Left ventricle myocardium inferior (tissue), 1 donor: Measurements from ENCODE around the gene CLDN7. TPM values are rescaled to one million over a fixed set of nuclear protein-coding genes. Genes with fewer than 3 reads are reported as not detected.

Experiments
- DNase-seq: peaks from one replicate; pipeline ENCODE4 v3.0.0-alpha.2; 2020
- H3K27ac ChIP-seq: fragments of 200-600 bp; replicated peaks from 2 replicates; pipeline ENCODE4 v1.8.0; 2021
- H3K27me3 ChIP-seq: fragments of 200-600 bp; 2 replicates; pipeline ENCODE4 v1.8.0; 2021; ENCODE audit warnings: low read depth
- H3K36me3 ChIP-seq: fragments of 200-600 bp; 2 replicates; pipeline ENCODE4 v1.8.0; 2021
- H3K4me1 ChIP-seq: fragments of 200-600 bp; 2 replicates; pipeline ENCODE4 v1.8.0; 2021
- H3K4me3 ChIP-seq: fragments of 200-600 bp; 2 replicates; pipeline ENCODE4 v1.8.0; 2021; ENCODE audit warnings: mild to moderate bottlenecking, moderate library complexity
- H3K9me3 ChIP-seq: fragments of 200-600 bp; replicated peaks from 2 replicates; pipeline ENCODE4 v1.8.0; 2021
- intact Hi-C: fragments of 100-400 bp; cut with micrococcal nuclease; formaldehyde crosslinking; loops from one replicate; pipeline ENCODE4 v1.11.0; 2022
- total RNA-seq: library from RNA; stranded (reverse); fragmentation: NEBNext Ultra II Directional; extraction: Animal tissue kit (Norgen Biotek cat#: 25700); gene quantifications from one replicate; pipeline ENCODE4 v1.2.1, GENCODE V29; 2021
- TF ChIP-seq, protein P1 (sequence below): fragments of 200-600 bp; IDR thresholded peaks from 2 replicates; pipeline ENCODE4 v1.8.0; 2021; ENCODE audit warnings: antibody characterized with exemption, mild to moderate bottlenecking, borderline replicate concordance
- donor health status: DM: no; HTN: yes; CAD: no; lungs with severe emphysema.

CLDN7 gene
- total RNA-seq, 1 donor from 2014 or later, result 1.6 TPM

DNA sequence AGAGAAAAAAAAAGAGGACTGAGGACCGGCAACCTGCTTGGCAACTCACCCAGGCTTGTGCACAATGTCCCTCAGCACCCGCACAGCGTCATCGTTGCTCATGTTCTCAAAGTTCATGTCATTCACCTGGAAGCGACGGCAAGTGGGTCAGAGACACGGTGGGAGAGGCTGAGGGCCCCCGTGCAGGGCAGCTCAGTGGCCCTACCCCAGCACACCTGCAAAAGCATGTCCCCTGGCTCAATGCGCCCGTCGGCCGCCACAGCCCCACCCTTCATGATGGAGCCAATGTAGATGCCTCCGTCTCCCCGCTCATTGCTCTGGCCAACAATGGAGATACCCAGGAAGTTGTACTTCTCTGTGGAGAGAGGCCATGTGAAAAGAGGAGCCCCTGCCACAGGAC lies 33.4 kb downstream of the CLDN7 start:
- intact Hi-C loops, result no loop called here
- DNase-seq, result no peak
- Histone ChIP-seq H3K4me3 (no peak overlapping the region), H3K27me3 (no peaks in the 10 kb centered on the region), H3K9me3 (no peaks in the 10 kb centered on the region), H3K36me3 (peaks cover 66% of the 10 kb centered on the region), H3K4me1 (peaks cover 46% of the 10 kb centered on the region), H3K27ac (no peak overlapping the region)
- TF ChIP-seq, protein P1, sequence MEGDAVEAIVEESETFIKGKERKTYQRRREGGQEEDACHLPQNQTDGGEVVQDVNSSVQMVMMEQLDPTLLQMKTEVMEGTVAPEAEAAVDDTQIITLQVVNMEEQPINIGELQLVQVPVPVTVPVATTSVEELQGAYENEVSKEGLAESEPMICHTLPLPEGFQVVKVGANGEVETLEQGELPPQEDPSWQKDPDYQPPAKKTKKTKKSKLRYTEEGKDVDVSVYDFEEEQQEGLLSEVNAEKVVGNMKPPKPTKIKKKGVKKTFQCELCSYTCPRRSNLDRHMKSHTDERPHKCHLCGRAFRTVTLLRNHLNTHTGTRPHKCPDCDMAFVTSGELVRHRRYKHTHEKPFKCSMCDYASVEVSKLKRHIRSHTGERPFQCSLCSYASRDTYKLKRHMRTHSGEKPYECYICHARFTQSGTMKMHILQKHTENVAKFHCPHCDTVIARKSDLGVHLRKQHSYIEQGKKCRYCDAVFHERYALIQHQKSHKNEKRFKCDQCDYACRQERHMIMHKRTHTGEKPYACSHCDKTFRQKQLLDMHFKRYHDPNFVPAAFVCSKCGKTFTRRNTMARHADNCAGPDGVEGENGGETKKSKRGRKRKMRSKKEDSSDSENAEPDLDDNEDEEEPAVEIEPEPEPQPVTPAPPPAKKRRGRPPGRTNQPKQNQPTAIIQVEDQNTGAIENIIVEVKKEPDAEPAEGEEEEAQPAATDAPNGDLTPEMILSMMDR, result no peak

DNA sequence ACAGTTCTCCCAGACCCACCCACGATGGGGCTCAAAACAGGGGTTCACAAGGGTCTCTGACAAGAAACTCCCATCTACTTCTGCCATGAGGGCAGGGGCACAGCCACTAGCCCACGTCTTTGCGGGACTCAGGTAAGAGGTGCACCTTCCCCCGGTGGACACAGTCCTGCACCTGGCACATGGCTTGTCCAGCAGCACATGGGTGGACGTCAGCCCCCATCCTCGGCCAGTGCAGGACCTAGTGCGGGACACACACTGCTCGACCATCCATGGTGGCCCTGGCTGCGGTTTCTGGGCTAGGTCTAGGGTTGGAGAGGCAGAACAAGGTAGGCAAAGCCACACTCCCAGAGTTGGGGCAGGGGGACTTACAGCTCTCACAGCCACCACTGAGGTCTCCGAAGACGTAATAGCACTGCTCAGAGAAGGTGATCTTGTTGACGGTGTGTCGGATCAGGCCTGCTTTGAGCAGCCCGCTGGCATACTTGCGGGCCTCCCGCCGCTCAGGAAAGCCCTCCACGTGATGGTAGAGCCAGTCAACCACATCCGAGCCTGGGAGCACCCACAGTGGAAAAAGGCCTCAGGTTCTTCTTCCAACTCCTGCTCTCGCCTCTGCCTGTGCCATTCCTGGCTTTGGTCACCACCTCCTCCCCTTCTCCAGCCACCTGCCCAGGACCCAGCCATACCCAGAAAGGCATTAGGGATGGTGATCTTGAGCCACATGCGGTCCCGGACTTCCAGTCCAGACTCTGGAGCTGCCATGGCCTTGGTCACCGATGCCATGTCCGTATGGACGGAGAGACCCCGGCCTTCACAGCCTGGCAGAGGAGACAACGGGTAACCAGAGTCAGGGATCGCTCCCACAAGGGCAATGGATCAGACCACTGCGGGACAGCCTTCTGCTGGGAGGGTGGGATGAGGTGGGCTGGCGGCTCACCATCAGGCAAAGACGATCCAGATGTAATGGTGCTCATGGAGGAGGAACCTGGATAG lies 35.3 kb downstream of the CLDN7 start:
- TF ChIP-seq, protein P1, result no peak
- H3K4me1 ChIP-seq, result peaks cover 46% of the 10 kb centered on the region
- no peak overlapping the region for H3K27ac ChIP-seq
- peaks cover 85% of the 10 kb centered on the region for H3K36me3 ChIP-seq
- intact Hi-C loops, result no loop called here
- H3K27me3 ChIP-seq, result no peaks in the 10 kb centered on the region
- DNase-seq, result no peak
- H3K9me3 ChIP-seq, result no peaks in the 10 kb centered on the region
- H3K4me3 ChIP-seq, result no peak overlapping the region

DNA sequence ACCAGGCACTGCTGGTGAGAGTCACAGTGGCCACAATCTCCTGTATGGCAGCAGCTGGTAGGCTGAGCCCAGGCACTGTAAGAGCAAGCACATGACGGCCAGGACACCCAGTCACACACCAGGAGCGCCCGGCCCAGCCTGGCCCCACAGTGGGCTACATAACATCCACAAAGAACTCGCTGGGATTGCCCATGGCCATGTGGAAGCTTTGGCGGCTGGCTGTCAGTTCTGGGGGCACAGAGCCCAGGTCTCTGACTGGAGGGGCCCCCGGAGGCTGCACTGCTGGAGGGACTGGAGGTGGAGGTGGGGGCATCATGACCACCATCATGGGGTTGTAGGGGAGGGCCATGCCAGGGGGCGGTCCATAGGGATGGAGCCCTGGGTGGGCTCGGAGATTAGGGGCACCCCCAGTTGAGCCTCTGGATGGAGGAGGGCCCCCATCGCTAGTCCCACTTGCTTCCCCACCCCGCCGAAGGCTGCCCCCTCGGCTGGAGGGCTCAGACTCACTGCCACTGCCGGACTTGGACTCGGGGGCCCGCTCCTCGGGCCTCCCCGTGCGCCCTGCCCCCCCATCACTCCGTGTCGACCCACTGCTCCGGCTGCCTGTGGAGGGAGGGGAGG lies 36.5 kb downstream of the CLDN7 start:
- Histone ChIP-seq H3K27ac (peak overlapping the region; percentile 68), H3K4me3 (no peak overlapping the region), H3K27me3 (no peaks in the 10 kb centered on the region), H3K9me3 (no peaks in the 10 kb centered on the region), H3K4me1 (peaks cover 52% of the 10 kb centered on the region), H3K36me3 (peaks cover 97% of the 10 kb centered on the region)
- TF ChIP-seq, protein P1, result no peak
- DNase-seq, result no peak
- intact Hi-C loops, result no loop called here

DNA sequence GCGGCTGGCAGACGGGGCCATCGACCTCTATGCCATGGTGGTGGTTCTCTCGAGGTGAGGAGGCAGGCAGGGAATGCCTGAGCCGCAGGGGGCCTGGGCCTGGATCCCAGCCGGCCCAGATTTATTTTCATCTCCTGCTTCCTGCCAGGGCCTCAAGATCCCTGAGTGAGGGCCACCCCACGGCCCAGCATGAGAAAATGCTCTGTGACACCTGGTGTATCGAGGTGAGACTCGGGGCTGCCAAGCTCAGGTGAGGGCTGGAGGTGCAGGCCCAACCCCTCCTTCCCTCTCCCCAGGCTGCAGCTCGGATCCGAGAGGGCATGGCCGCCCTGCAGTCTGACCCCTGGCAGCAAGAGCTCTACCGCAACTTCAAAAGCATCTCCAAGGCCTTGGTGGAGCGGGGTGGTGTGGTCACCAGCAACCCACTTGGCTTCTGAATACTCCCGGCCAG lies 37.6 kb downstream of the CLDN7 start:
- no peaks in the 10 kb centered on the region for H3K27me3 ChIP-seq
- H3K4me3 ChIP-seq, result no peak overlapping the region
- H3K36me3 ChIP-seq, result peaks cover 92% of the 10 kb centered on the region
- TF ChIP-seq, protein P1, result no peak
- peaks cover 63% of the 10 kb centered on the region for H3K4me1 ChIP-seq
- DNase-seq, result no peak
- H3K27ac ChIP-seq, result peak overlapping the region; percentile 68
- H3K9me3 ChIP-seq, result no peaks in the 10 kb centered on the region
- intact Hi-C loops, result no loop called here

DNA sequence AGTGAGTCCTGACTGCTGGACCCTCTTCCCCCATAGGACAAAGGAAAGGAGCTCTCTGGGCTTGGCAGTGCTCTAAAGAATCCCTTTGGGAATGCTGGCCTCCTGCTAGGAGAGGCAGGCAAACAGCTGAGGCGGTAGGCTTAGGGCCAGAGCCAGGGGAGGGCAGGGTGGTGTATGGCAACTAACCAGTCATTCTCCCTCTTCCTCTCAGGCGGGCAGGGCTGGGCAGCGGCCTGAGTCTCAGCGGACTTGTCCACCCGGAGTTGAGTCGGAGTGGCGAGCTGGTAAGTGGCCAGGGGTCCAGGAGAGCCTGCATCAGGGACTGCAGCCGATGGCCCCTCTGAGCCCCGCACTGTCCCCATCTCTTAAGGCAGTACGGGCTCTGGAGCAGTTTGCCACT lies 38.2 kb downstream of the CLDN7 start:
- H3K9me3 ChIP-seq, result no peaks in the 10 kb centered on the region
- H3K4me1 ChIP-seq, result peaks cover 67% of the 10 kb centered on the region
- peak overlapping the region; percentile 42 for H3K27ac ChIP-seq
- TF ChIP-seq, protein P1, result no peak
- peaks cover 86% of the 10 kb centered on the region for H3K36me3 ChIP-seq
- intact Hi-C loops, result no loop called here
- DNase-seq, result no peak
- peak overlapping the region; percentile 4 for H3K4me3 ChIP-seq
- H3K27me3 ChIP-seq, result no peaks in the 10 kb centered on the region
